Large intestine (tissue), 3 donors: ENCODE data around the gene HMX2. TPM values are rescaled to one million over a fixed set of nuclear protein-coding genes. Genes with fewer than 3 reads are reported as not detected.

Source experiments
- DNase-seq, 2 donors: peaks; one replicate each; pipeline versions ENCODE4 v3.0.0 to v3.0.0-alpha.2; 2013
- H3K27ac ChIP-seq: one replicate; pipeline ENCODE4 v1.5.1; 2013; ENCODE audit warnings: low read length
- H3K27me3 ChIP-seq: 2 replicates; pipeline ENCODE4 v1.6.1; 2013; ENCODE audit warnings: low read length; ENCODE audit not compliant: control insufficient read depth, insufficient read depth
- H3K36me3 ChIP-seq: 2 replicates; pipeline ENCODE4 v1.6.1; 2013; ENCODE audit warnings: low read length; ENCODE audit not compliant: control insufficient read depth, insufficient read depth
- H3K4me1 ChIP-seq: one replicate; pipeline ENCODE4 v1.6.1; 2013; ENCODE audit warnings: low read length; ENCODE audit not compliant: control insufficient read depth, insufficient read depth
- H3K4me3 ChIP-seq: one replicate; pipeline ENCODE4 v1.5.1; 2013; ENCODE audit warnings: low read length
- H3K9me3 ChIP-seq: one replicate; pipeline ENCODE4 v1.6.1; 2013; ENCODE audit warnings: mild to moderate bottlenecking, low read depth, low read length, moderate library complexity; ENCODE audit not compliant: control insufficient read depth
- WGBS: methylation state at CpG from one replicate; pipeline ENCODE4 v1.1.5; 2013; ENCODE audit warnings: low lambda C conversion rate; ENCODE audit not compliant: insufficient coverage; 5-methylcytosine and 5-hydroxymethylcytosine counted together
- polyA plus RNA-seq: library from polyadenylated mRNA; unstranded; fragments of 120-200 nt; gene quantifications from one replicate; pipeline ENCODE4 v1.2.1, GENCODE V29; 2013

HMX2 gene
- polyA plus RNA-seq, 1 donor: 1.1 TPM

GRCh38 chr10:123154092-123154710, 6.3 kb downstream of the HMX2 start, which contains the start of gene BUB3:
BUB3 (plus strand) TSS chr10:123154402; CDS start chr10:123154918, 516 bp downstream.
- H3K9me3 ChIP-seq: peaks cover 9% of the 10 kb centered on the region
- H3K27me3 ChIP-seq: peaks cover 43% of the 10 kb centered on the region
- peaks cover 8% of the 10 kb centered on the region for H3K36me3 ChIP-seq
- DNase-seq: peak; percentile 100
- WGBS: no CpG with 5 or more reads among the region's 50 CpGs
- peak within 1 kb of the TSS; percentile 97 for H3K4me3 ChIP-seq
- peak within 1 kb of the TSS; percentile 92 for H3K27ac ChIP-seq
- H3K4me1 ChIP-seq: peaks cover 13% of the 10 kb centered on the region

GRCh38 chr10:123154711-123155505, 7.0 kb downstream of the HMX2 start:
- peaks cover 13% of the 10 kb centered on the region for H3K4me1 ChIP-seq
- H3K9me3 ChIP-seq: peaks cover 9% of the 10 kb centered on the region
- H3K36me3 ChIP-seq: peaks cover 8% of the 10 kb centered on the region
- peaks cover 36% of the 10 kb centered on the region for H3K27me3 ChIP-seq
- H3K4me3 ChIP-seq: peak overlapping the region; percentile 97
- WGBS: 0% methylated on average over 2 of the region's 49 CpGs
- DNase-seq: peak in 1 of 2 donors; percentile 69
- H3K27ac ChIP-seq: peak overlapping the region; percentile 92

DNA sequence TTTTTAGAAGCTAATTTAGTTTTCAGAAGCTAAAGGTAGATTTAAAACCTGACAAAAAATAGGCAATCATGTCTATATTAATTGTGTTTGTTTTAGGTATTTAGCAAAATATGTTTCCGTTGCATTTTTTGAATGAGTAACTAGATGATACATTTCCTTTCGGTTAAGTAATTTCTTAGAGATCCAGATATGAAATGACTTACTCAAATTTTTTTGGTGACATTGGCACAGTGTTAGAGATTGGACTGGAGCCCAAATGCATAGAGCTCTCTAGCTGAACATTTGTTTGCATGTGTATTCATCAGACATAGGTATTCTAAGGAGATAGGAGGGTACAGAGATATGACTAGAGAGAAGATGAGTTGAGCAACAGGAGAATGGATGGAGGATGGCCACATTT, 8.1 kb downstream of the HMX2 start:
- H3K4me3 ChIP-seq: no peak overlapping the region
- 100% methylated on average over 1 of the region's 2 CpGs for WGBS
- peaks cover 3% of the 10 kb centered on the region for H3K9me3 ChIP-seq
- peaks cover 7% of the 10 kb centered on the region for H3K4me1 ChIP-seq
- peaks cover 17% of the 10 kb centered on the region for H3K36me3 ChIP-seq
- DNase-seq: no peak
- no peak overlapping the region for H3K27ac ChIP-seq
- H3K27me3 ChIP-seq: peaks cover 24% of the 10 kb centered on the region

DNA sequence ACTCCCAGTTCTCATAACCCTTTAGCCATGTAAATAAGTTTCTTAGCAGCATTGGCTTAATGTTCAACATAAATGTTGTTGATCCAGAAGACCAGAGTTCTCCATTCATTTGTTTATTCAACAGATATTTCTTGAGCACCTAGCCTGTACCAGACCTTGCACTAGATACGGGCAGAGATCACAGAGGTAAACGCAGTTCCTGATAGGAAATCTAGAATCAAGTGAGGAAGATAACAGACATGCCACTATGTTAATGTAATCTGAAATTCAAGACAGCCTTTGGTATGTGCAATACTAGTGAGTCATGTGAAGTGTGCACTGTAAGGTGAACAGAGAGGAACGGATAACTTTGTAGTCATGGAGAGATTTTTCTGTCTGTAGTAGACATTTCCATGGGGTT, 9.3 kb downstream of the HMX2 start:
- DNase-seq: peak in 1 of 2 donors; percentile 38
- H3K4me1 ChIP-seq: peaks cover 3% of the 10 kb centered on the region
- no peak overlapping the region for H3K27ac ChIP-seq
- WGBS: 64% methylated on average over 3 of the region's 3 CpGs
- no peak overlapping the region for H3K4me3 ChIP-seq
- H3K9me3 ChIP-seq: no peaks in the 10 kb centered on the region
- peaks cover 13% of the 10 kb centered on the region for H3K27me3 ChIP-seq
- peaks cover 23% of the 10 kb centered on the region for H3K36me3 ChIP-seq

DNA sequence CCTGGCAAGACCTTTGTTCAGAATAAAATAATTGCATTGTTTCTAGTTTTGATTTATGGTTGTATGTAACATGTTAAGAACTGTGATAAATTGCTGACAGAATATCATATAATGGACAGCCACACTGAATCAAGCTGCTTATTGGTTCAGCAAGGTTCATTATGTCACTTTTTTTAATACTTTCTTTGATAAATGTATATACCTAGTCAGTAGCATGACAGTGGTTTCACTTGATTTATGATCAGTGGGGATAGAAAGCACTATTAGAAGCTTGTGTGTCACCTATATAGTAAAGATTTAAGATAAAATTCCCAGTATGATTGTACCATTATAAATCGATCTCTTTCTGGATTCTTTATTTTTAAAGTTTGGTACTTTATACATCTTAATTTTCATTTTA, 10.7 kb downstream of the HMX2 start:
- H3K4me3 ChIP-seq: no peak overlapping the region
- no peak overlapping the region for H3K27ac ChIP-seq
- H3K27me3 ChIP-seq: no peaks in the 10 kb centered on the region
- DNase-seq: no peak
- WGBS: 100% methylated on average over 1 of the region's 1 CpG
- H3K4me1 ChIP-seq: peaks cover 3% of the 10 kb centered on the region
- H3K36me3 ChIP-seq: peaks cover 35% of the 10 kb centered on the region
- no peaks in the 10 kb centered on the region for H3K9me3 ChIP-seq

DNA sequence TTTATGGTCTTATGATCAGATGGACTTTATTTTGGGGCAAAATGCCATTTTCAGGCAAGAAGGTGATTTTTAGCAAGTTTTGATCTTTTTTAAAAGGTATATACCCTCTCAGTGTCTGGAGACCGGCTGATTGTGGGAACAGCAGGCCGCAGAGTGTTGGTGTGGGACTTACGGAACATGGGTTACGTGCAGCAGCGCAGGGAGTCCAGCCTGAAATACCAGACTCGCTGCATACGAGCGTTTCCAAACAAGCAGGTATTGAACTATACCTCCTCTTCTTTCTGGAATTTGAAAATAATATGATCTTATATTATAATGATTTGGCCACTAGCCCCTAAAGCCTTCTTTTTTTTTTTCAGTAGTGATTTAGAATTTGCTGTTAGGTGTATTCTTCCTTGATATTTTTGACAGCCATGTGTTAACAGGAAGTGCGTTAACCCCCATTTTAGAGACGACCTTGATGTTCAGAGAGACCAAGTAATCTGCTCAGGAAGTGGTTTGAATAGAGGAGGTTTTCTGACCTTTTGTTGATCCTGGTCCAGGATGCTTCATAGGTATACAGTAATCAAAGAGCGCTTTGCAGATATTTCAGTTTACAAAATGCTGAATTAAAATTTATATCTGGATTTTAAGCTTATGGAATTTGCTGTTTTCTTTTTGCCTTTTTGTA, 12.5 kb downstream of the HMX2 start:
- peaks cover 3% of the 10 kb centered on the region for H3K4me1 ChIP-seq
- 83% methylated on average over 1 of the region's 11 CpGs for WGBS
- no peak overlapping the region for H3K4me3 ChIP-seq
- no peak overlapping the region for H3K27ac ChIP-seq
- H3K9me3 ChIP-seq: no peaks in the 10 kb centered on the region
- DNase-seq: no peak
- H3K27me3 ChIP-seq: no peaks in the 10 kb centered on the region
- H3K36me3 ChIP-seq: peaks cover 43% of the 10 kb centered on the region

DNA sequence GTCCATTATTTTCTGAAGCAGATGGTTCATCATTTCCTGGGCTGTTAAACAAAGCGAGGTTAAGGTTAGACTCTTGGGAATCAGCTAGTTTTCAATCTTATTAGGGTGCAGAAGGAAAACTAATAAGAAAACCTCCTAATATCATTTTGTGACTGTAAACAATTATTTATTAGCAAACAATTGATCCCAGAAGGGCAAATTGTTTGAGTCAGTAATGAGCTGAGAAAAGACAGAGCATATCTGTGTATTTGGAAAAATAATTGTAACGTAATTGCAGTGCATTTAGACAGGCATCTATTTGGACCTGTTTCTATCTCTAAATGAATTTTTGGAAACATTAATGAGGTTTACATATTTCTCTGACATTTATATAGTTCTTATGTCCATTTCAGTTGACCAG, 16.4 kb downstream of the HMX2 start:
- Histone ChIP-seq H3K27ac (no peak overlapping the region), H3K27me3 (no peaks in the 10 kb centered on the region), H3K4me3 (no peak overlapping the region), H3K4me1 (no peaks in the 10 kb centered on the region), H3K36me3 (peaks cover 55% of the 10 kb centered on the region), H3K9me3 (no peaks in the 10 kb centered on the region)
- WGBS: 100% methylated on average over 1 of the region's 2 CpGs
- no peak for DNase-seq

DNA sequence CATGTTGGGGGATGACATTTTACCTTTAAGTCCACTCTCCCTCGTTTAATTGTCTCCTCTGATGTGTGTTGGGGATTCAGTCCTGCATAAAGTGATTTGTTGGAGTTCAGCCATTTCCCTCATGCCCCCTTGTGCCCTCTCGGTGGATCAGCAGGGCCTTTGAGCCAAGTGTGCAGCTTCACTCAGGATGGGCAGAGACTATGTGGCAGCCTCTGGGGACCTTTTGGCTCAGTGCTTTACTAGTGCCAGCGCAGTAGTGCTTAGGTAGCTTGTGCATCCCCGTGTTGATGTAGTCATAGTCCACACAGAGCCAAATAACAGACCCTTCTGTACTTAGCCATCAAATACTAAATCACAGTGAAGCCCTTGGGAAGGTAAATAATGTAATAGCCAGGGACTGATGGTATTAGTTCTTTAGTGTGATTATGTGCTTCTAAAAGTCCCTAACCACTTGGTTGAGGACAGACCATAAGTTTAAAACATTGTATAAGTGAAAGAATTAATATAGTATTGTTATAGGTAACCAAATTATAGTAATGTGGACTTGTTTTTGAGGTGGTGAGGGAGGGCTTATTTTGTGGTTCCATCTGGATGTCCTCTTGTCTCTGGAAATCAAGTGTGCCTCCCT, 17.6 kb downstream of the HMX2 start:
- no peaks in the 10 kb centered on the region for H3K27me3 ChIP-seq
- no peak overlapping the region for H3K4me3 ChIP-seq
- no CpG with 5 or more reads among the region's 4 CpGs for whole genome bisulfite sequencing
- no peak overlapping the region for H3K27ac ChIP-seq
- peaks cover 50% of the 10 kb centered on the region for H3K36me3 ChIP-seq
- DNase-seq: no peak
- H3K9me3 ChIP-seq: no peaks in the 10 kb centered on the region
- H3K4me1 ChIP-seq: no peaks in the 10 kb centered on the region

DNA sequence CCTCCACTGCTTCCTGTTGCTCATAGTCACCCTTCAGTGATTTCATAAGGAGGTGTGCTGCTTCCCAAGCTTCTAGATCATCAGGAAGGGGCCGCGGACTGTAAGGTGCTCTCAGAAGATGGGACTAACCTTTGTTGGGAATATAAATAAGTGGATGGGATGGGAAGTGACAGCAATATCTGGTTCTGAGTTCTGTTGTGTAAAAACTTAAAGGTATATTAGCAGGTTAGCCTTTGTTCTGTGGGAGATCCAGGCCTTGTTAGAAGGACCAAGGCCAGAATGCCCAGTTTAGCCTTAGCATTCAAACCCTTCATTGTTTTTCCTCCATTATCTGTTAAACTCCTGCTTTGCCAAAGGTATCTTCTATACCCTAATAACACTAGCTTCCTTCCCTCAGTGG, 18.7 kb downstream of the HMX2 start:
- no peak for DNase-seq

DNA sequence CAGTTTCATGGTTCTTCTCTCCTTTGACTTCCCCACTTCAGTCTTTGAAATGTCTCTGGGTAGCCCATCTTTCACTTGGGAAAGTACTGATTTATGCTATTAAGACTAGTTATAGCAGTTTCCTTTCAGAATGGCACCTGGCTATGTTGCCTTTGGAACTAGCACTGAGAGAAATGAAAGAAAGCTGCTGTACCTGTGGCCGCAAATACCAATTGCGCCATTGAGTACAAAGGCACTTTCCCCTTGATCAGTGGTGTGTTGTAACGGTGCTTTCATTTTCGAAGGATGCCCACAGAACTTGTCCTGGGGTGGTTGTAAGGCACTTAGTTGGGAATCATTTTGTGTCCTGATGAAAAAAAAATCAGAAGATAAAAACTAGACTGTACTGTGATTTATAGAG, 23.0 kb downstream of the HMX2 start:
- DNase-seq: no peak
- Histone ChIP-seq H3K36me3 (peaks cover 22% of the 10 kb centered on the region), H3K4me3 (no peak overlapping the region)

More for the DNA sequence above, 18.7 kb downstream of the HMX2 start:
- no peak overlapping the region for H3K27ac ChIP-seq
- H3K36me3 ChIP-seq: peaks cover 44% of the 10 kb centered on the region
- no peaks in the 10 kb centered on the region for H3K4me1 ChIP-seq
- no peaks in the 10 kb centered on the region for H3K9me3 ChIP-seq
- no CpG with 5 or more reads among the region's 2 CpGs for WGBS
- no peak overlapping the region for H3K4me3 ChIP-seq
- no peaks in the 10 kb centered on the region for H3K27me3 ChIP-seq

More for the DNA sequence above, 23.0 kb downstream of the HMX2 start:
- Histone ChIP-seq H3K9me3 (no peaks in the 10 kb centered on the region), H3K27ac (no peak overlapping the region), H3K4me1 (no peaks in the 10 kb centered on the region), H3K27me3 (no peaks in the 10 kb centered on the region)
- 80% methylated on average over 1 of the region's 4 CpGs for WGBS
